HEK293 (cell line): ENCODE results near the gene OIP5.
A peak's percentile ranks its signal among the peaks of the same experiment; 100 is the strongest.

Experiments used
- ELK4 ChIP-seq: IDR thresholded peaks from 2 replicates; pipeline ENCODE4 v1.6.1; 2011; ENCODE audit warnings: mild to moderate bottlenecking, low read depth, low read length, borderline replicate concordance
- GFI1B ChIP-seq: fragments of 450-650 bp; formaldehyde crosslinking; IDR thresholded peaks from 2 replicates; pipeline ENCODE4 v1.5.1; 2016; ENCODE audit warnings: missing biosample characterization, missing genetic modification characterization
- GLI4 ChIP-seq: fragments of 450-650 bp; formaldehyde crosslinking; IDR thresholded peaks from 2 replicates; pipeline ENCODE4 v1.5.1; 2016; ENCODE audit warnings: missing biosample characterization, missing genetic modification characterization
- KLF17 ChIP-seq: fragments of 450-650 bp; formaldehyde crosslinking; IDR thresholded peaks from 2 replicates; pipeline ENCODE4 v1.5.1; 2016; ENCODE audit warnings: missing biosample characterization, missing genetic modification characterization
- KLF9 ChIP-seq: fragments of 450-650 bp; formaldehyde crosslinking; IDR thresholded peaks from 2 replicates; pipeline ENCODE4 v1.5.1; 2016; ENCODE audit warnings: missing biosample characterization, missing genetic modification characterization, low read depth
- PRDM2 ChIP-seq: fragments of 450-650 bp; formaldehyde crosslinking; IDR thresholded peaks from 2 replicates; pipeline ENCODE4 v1.5.1; 2016; ENCODE audit warnings: missing biosample characterization, missing genetic modification characterization, borderline replicate concordance
- REPIN1 ChIP-seq: fragments of 450-650 bp; formaldehyde crosslinking; IDR thresholded peaks from 2 replicates; pipeline ENCODE4 v1.5.1; 2017; ENCODE audit warnings: missing biosample characterization, missing genetic modification characterization, low read depth
- SP7 ChIP-seq: fragments of 450-650 bp; formaldehyde crosslinking; IDR thresholded peaks from 2 replicates; pipeline ENCODE4 v1.5.1; 2016; ENCODE audit warnings: missing biosample characterization, missing genetic modification characterization
- TRIM28 ChIP-seq: IDR thresholded peaks from 2 replicates; pipeline ENCODE4 v1.6.1; 2011; ENCODE audit warnings: low read length, control low read depth, borderline replicate concordance
- YY1 ChIP-seq: fragments of 450-650 bp; formaldehyde crosslinking; IDR thresholded peaks from 2 replicates; pipeline ENCODE4 v1.5.1; 2018; ENCODE audit warnings: missing biosample characterization, missing genetic modification characterization
- ZBTB11 ChIP-seq: fragments of 450-650 bp; formaldehyde crosslinking; conservative IDR thresholded peaks from 2 replicates; pipeline ENCODE4 v1.5.1; 2016; ENCODE audit warnings: low read depth, missing biosample characterization, missing genetic modification characterization
- ZBTB49 ChIP-seq: fragments of 450-650 bp; formaldehyde crosslinking; IDR thresholded peaks from 2 replicates; pipeline ENCODE4 v1.5.1; 2016; ENCODE audit warnings: missing biosample characterization, missing genetic modification characterization, low read depth
- ZNF148 ChIP-seq: fragments of 450-650 bp; formaldehyde crosslinking; IDR thresholded peaks from 2 replicates; pipeline ENCODE4 v1.5.0; 2017; ENCODE audit warnings: missing biosample characterization, missing genetic modification characterization, borderline replicate concordance
- ZNF280C ChIP-seq: fragments of 450-650 bp; formaldehyde crosslinking; IDR thresholded peaks from 2 replicates; pipeline ENCODE4 v1.5.1; 2016; ENCODE audit warnings: missing biosample characterization, missing genetic modification characterization
- ZNF350 ChIP-seq: fragments of 450-650 bp; formaldehyde crosslinking; IDR thresholded peaks from 2 replicates; pipeline ENCODE4 v1.5.0; 2017; ENCODE audit warnings: missing biosample characterization, mild to moderate bottlenecking, missing genetic modification characterization
- ZNF747 ChIP-seq: fragments of 450-650 bp; formaldehyde crosslinking; IDR thresholded peaks from 2 replicates; pipeline ENCODE4 v1.5.1; 2016; ENCODE audit warnings: missing biosample characterization, missing genetic modification characterization
- ZSCAN30 ChIP-seq: fragments of 450-650 bp; IDR thresholded peaks from 2 replicates; pipeline ENCODE4 v1.5.1; 2018; ENCODE audit warnings: missing biosample characterization, mild to moderate bottlenecking, missing genetic modification characterization, moderate library complexity

OIP5 gene

GRCh38 chr15:41332194-41333025, at the start of gene OIP5, which contains the start of gene NUSAP1 (continued):
- TF ChIP-seq GLI4 (tag by site-specific recombination) (no peak), ELK4 (no peak), SP7 (peak; percentile 65), PRDM2 (tag by site-specific recombination) (no peak), ZNF148 (tag by site-specific recombination) (no peak), REPIN1 (tag by site-specific recombination) (no peak), ZNF350 (tag by site-specific recombination) (no peak), KLF9 (tag by site-specific recombination) (peak; percentile 42; the same call in 1 of the 2 replicates), KLF17 (tag by site-specific recombination) (peak; percentile 64), ZNF747 (tag by site-specific recombination) (no peak), YY1 (peak; percentile 88), TRIM28 (peak; percentile 20; the same call in 1 of the 2 replicates), ZSCAN30 (tag by site-specific recombination) (peak; percentile 68; the same call in 1 of the 2 replicates), ZBTB11 (tag by site-specific recombination) (peak; percentile 55), ZNF280C (no peak), ZBTB49 (tag by site-specific recombination) (no peak), GFI1B (tag by site-specific recombination) (no peak)
